ENCODE data around the gene KNTC1.

GRCh38 chr12:122596838-122597237 lies 69.8 kb downstream of the KNTC1 start:
- TF ChIP-seq CTCF (conservative IDR thresholded peaks at IDR 0.05) = no peak
- no peak for TF ChIP-seq EZH2 (IDR thresholded peaks at IDR 0.05; ENCODE audit: low read depth)
